ENCODE results near the gene SEPTIN1.

DNA sequence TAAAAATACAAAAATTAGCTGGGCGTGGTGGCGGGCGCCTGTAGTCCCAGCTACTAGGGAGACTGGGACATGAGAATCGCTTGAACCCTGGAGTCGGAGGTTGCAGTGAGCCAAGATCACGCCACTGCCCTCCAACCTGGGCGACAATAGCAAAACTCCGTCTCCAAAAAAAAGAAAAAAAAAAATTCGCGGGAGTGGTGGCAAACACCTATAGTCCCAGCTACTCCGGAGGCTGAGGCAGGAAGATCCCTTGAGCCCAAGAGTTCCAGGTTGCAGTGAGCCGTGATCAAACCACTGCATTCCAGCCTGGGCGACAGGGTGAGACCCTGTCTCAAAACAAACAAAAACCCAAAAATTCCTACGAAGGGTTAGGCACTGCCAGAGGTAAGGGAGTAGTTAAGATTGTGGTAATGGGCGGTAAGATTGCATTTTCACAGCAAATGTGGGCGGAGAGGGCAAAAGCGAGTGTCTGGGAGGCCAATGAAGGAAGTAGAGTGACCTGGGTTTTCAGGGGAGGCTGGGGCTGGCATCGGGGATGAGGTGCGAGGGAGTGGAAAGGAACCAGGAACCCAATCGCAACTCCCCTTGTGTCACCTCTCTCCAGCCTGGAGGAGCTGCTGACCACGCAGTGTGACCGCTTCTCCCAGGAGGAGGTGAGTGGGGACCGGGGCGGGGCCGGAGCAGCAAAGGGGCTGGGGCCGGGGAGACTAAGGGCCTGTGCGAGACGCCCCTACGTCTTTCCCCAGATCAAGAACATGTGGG, 5.1 kb downstream of the SEPTIN1 start:
- TF ChIP-seq IKZF4 (CRISPR knock-in tag; IDR thresholded peaks at IDR 0.05; ENCODE audit: borderline replicate concordance, low read depth, not compliant biosample characterization): no peak
- no peak for TF ChIP-seq TEAD2 (CRISPR knock-in tag; IDR thresholded peaks at IDR 0.05)
- TF ChIP-seq, protein P1, sequence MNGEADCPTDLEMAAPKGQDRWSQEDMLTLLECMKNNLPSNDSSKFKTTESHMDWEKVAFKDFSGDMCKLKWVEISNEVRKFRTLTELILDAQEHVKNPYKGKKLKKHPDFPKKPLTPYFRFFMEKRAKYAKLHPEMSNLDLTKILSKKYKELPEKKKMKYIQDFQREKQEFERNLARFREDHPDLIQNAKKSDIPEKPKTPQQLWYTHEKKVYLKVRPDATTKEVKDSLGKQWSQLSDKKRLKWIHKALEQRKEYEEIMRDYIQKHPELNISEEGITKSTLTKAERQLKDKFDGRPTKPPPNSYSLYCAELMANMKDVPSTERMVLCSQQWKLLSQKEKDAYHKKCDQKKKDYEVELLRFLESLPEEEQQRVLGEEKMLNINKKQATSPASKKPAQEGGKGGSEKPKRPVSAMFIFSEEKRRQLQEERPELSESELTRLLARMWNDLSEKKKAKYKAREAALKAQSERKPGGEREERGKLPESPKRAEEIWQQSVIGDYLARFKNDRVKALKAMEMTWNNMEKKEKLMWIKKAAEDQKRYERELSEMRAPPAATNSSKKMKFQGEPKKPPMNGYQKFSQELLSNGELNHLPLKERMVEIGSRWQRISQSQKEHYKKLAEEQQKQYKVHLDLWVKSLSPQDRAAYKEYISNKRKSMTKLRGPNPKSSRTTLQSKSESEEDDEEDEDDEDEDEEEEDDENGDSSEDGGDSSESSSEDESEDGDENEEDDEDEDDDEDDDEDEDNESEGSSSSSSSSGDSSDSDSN (CRISPR knock-in tag; IDR thresholded peaks at IDR 0.05): no peak; the same call in 1 of the 2 replicates
- TF ChIP-seq NFE2L1 (CRISPR knock-in tag; IDR thresholded peaks at IDR 0.05; ENCODE audit: borderline replicate concordance): no peak
- TF ChIP-seq NFYC (CRISPR knock-in tag; IDR thresholded peaks at IDR 0.05): no peak
- TF ChIP-seq, protein P2, sequence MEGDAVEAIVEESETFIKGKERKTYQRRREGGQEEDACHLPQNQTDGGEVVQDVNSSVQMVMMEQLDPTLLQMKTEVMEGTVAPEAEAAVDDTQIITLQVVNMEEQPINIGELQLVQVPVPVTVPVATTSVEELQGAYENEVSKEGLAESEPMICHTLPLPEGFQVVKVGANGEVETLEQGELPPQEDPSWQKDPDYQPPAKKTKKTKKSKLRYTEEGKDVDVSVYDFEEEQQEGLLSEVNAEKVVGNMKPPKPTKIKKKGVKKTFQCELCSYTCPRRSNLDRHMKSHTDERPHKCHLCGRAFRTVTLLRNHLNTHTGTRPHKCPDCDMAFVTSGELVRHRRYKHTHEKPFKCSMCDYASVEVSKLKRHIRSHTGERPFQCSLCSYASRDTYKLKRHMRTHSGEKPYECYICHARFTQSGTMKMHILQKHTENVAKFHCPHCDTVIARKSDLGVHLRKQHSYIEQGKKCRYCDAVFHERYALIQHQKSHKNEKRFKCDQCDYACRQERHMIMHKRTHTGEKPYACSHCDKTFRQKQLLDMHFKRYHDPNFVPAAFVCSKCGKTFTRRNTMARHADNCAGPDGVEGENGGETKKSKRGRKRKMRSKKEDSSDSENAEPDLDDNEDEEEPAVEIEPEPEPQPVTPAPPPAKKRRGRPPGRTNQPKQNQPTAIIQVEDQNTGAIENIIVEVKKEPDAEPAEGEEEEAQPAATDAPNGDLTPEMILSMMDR (CRISPR knock-in tag; IDR thresholded peaks at IDR 0.05): no peak
- no peak for TF ChIP-seq EP300 (IDR thresholded peaks at IDR 0.05; ENCODE audit: low read depth in 2 of 2, low read length in 2 of 2)
- TF ChIP-seq EP300 (CRISPR knock-in tag; IDR thresholded peaks at IDR 0.05; ENCODE audit: borderline replicate concordance): no peak
- TF ChIP-seq POLR2A (IDR thresholded peaks at IDR 0.05; ENCODE audit: insufficient read depth in 1 of 2, low read depth in 2 of 2, low read length in 2 of 2): no peak
